NT2/D1 (cell line): ENCODE data around the gene RFXANK.

Experiments used
- DNase-seq: peaks from one replicate; pipeline ENCODE4 v3.0.0-alpha.2; 2011; ENCODE audit warnings: low read depth, low spot score
- H3K27me3 ChIP-seq: 2 replicates; pipeline ENCODE4 v1.6.0; 2011; ENCODE audit warnings: mild to moderate bottlenecking; ENCODE audit not compliant: insufficient read length, insufficient read depth
- H3K36me3 ChIP-seq: 2 replicates; pipeline ENCODE4 v1.6.1; 2011; ENCODE audit warnings: mild to moderate bottlenecking, low read length, mixed read lengths; ENCODE audit not compliant: insufficient read depth, insufficient read length
- H3K4me1 ChIP-seq: 2 replicates; pipeline ENCODE4 v1.5.1; 2011; ENCODE audit not compliant: insufficient read depth, insufficient read length
- H3K4me3 ChIP-seq: 2 replicates; pipeline ENCODE4 v1.5.1; 2011; ENCODE audit warnings: low read depth; ENCODE audit not compliant: insufficient read length
- H3K9ac ChIP-seq: 2 replicates; pipeline ENCODE4 v1.6.0; 2011; ENCODE audit warnings: low read depth; ENCODE audit not compliant: insufficient read length
- H3K9me3 ChIP-seq: 2 replicates; pipeline ENCODE4 v1.5.1; 2011; ENCODE audit warnings: mild to moderate bottlenecking, low read length; ENCODE audit not compliant: insufficient read depth
- SUZ12 ChIP-seq: IDR thresholded peaks from 2 replicates; pipeline ENCODE4 v1.6.1; 2011; ENCODE audit not compliant: insufficient read length, insufficient read depth; ENCODE audit errors: extremely low read depth
- YY1 ChIP-seq: IDR thresholded peaks from 2 replicates; pipeline ENCODE4 v1.6.1; 2011; ENCODE audit not compliant: insufficient read length, insufficient read depth
- ZNF274 ChIP-seq: IDR thresholded peaks from 2 replicates; pipeline ENCODE4 v1.6.1; 2011; ENCODE audit warnings: mild to moderate bottlenecking, low read depth, low read length

RFXANK gene

GRCh38 chr19:19226663-19227062, 34.6 kb downstream of the RFXANK start:
- peaks cover 32% of the 10 kb centered on the region for H3K27me3 ChIP-seq

DNA sequence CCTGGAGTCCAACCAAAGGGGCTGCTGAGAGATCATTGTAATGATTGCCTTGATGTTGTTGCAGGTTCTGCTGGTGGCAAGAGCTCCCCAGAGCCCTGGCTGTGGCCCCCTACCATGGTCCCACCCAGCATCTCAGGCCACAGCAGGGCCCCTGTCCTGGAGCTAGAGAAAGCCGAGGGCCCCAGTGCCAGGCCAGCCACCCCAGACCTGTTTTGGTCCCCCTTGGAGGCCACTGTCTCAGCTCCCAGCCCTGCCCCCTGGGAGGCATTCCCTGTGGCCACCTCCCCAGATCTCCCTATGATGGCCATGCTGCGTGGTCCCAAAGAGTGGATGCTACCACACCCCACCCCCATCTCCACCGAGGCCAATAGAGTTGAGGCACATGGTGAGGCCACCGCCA, 35.2 kb downstream of the RFXANK start:
- H3K9me3 ChIP-seq, result peaks cover 6% of the 10 kb centered on the region; the same call in 1 of the 2 replicates
- H3K4me3 ChIP-seq, result no peak overlapping the region
- DNase-seq, result no peak
- H3K36me3 ChIP-seq, result no peaks in the 10 kb centered on the region
- TF ChIP-seq ZNF274 (no peak), YY1 (no peak), SUZ12 (no peak)
- peaks cover 32% of the 10 kb centered on the region for H3K27me3 ChIP-seq
- no peak overlapping the region for H3K9ac ChIP-seq
- H3K4me1 ChIP-seq, result peaks cover 4% of the 10 kb centered on the region

More at GRCh38 chr19:19226663-19227062, 34.6 kb downstream of the RFXANK start:
- no peak overlapping the region for H3K4me3 ChIP-seq
- H3K36me3 ChIP-seq, result no peaks in the 10 kb centered on the region
- no peak overlapping the region for H3K9ac ChIP-seq
- TF ChIP-seq ZNF274 (no peak), SUZ12 (no peak), YY1 (no peak)
- peaks cover 6% of the 10 kb centered on the region; the same call in 1 of the 2 replicates for H3K9me3 ChIP-seq
- peaks cover 4% of the 10 kb centered on the region for H3K4me1 ChIP-seq
- DNase-seq, result no peak

DNA sequence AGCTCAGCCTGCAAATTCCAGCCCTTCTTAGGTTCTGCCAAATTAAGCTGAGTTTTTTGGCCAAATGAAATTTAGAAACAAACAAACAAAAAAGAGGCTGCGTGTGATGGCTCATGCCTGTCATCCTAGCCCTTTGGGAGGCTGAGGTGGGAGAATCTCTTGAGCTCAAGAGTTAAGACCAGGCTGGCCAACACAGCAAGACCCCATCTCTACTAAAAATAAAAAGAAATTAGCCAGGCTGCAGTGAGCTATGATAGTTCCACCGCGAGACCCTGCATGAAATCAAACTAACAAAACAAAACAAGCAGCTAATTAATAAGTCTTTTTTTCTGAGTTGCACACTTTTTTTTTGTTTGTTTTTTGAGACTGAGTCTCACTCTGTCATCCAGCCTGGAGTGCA, 37.6 kb downstream of the RFXANK start:
- H3K9ac ChIP-seq, result no peak overlapping the region
- no peak overlapping the region for H3K4me3 ChIP-seq
- DNase-seq, result no peak
- H3K9me3 ChIP-seq, result peaks cover 14% of the 10 kb centered on the region
- H3K36me3 ChIP-seq, result no peaks in the 10 kb centered on the region
- peaks cover 4% of the 10 kb centered on the region for H3K4me1 ChIP-seq
- TF ChIP-seq ZNF274 (no peak), SUZ12 (no peak), YY1 (no peak)
- H3K27me3 ChIP-seq, result peaks cover 20% of the 10 kb centered on the region

GRCh38 chr19:19230999-19231398, 38.9 kb downstream of the RFXANK start:
- Histone ChIP-seq H3K4me3 (no peak overlapping the region), H3K4me1 (no peaks in the 10 kb centered on the region), H3K27me3 (peaks cover 11% of the 10 kb centered on the region), H3K9ac (no peak overlapping the region), H3K9me3 (peaks cover 22% of the 10 kb centered on the region), H3K36me3 (no peaks in the 10 kb centered on the region)
- TF ChIP-seq YY1 (no peak), ZNF274 (no peak), SUZ12 (no peak)
- no peak for DNase-seq

DNA sequence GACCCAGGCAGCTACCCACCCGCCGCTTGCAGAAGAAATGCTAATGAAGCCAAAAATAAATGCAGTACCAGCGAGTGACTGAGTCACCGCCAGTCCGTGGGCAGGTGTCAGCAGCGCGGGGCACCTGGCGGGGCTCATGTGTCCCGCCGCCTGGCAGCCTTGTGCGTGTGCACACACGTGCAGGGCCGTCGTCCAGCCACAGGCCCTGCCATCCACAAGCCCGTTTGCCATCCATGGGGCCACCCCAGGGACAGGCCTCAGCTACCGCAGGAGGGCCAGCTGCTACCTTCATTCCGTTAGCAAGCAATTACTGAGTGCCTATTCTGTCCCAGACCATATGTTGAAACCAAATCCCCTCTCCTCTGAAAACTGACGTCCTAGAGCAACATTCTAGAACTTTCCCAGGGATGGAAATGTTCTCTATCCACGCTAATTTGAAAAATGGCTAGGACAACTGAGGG, 40.2 kb downstream of the RFXANK start:
- H3K9ac ChIP-seq, result no peak overlapping the region
- no peaks in the 10 kb centered on the region for H3K27me3 ChIP-seq
- no peaks in the 10 kb centered on the region for H3K4me1 ChIP-seq
- H3K9me3 ChIP-seq, result peaks cover 26% of the 10 kb centered on the region
- H3K36me3 ChIP-seq, result no peaks in the 10 kb centered on the region
- no peak overlapping the region for H3K4me3 ChIP-seq
- DNase-seq, result no peak
- no peak for TF ChIP-seq YY1
- TF ChIP-seq SUZ12, result no peak
- no peak for TF ChIP-seq ZNF274

DNA sequence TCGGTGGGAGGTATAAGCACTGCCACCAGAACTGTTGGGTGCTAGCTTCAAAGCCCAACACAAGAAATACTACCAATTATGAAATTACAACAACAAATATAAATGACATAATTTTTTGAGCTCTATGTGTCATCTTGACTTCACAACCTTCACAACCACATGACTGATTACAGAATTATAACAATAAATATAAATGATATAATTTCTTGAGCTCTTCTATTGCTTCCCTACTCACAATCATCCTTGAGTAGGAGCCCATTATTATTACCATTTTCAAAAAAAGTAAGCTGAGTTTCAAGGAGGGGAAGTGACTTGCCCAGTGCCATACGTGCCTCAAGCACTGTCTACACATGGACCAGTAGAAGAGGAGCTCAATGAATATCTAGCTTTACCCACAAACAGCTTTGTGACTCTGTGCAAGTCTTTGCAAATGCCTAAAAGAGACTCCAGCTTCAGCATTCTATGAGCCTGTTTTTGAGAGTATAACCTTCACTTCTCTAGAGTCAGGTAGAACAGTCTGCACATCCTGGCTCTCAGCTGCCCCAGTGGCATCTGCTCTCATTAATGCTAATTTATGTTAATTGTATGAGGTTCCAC, 42.3 kb downstream of the RFXANK start:
- DNase-seq, result no peak
- Histone ChIP-seq H3K9me3 (peaks cover 26% of the 10 kb centered on the region), H3K4me3 (no peak overlapping the region), H3K36me3 (no peaks in the 10 kb centered on the region), H3K4me1 (peaks cover 2% of the 10 kb centered on the region), H3K27me3 (peaks cover 9% of the 10 kb centered on the region), H3K9ac (no peak overlapping the region)
- TF ChIP-seq ZNF274, result no peak
- TF ChIP-seq SUZ12, result no peak

DNA sequence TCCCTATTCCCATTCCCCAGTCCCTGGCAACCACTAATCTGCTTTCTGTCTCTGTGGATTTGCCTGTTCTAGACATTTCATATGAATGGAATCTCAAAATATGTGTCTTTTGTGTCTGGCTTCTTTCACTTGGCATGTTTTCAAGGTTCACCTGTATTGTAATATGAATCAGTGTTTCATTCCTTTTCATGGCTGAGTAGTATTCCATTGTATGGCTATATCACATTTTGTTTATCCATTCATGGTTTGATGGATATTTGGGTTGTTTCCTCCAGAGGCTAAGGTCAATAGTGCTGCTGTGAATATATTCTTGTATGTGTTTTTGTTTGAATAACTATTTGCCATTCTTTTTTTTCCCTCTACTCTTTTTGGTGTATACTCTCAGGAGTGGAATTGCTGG, 44.1 kb downstream of the RFXANK start:
- Histone ChIP-seq H3K9ac (no peak overlapping the region), H3K27me3 (peaks cover 19% of the 10 kb centered on the region), H3K4me1 (peaks cover 5% of the 10 kb centered on the region), H3K4me3 (no peak overlapping the region), H3K9me3 (peaks cover 26% of the 10 kb centered on the region), H3K36me3 (no peaks in the 10 kb centered on the region)
- no peak for DNase-seq
- TF ChIP-seq ZNF274, result no peak
- TF ChIP-seq SUZ12, result no peak
- no peak for TF ChIP-seq YY1
